8988T (cell line): ENCODE data around the gene FTO.

ENCODE experiments used
- DNase-seq: peaks from one replicate; pipeline ENCODE4 v3.0.0; 2011

FTO gene

GRCh38 chr16:53908731-53909130 is 204.8 kb downstream of the FTO start:
- DNase-seq = no peak

DNA sequence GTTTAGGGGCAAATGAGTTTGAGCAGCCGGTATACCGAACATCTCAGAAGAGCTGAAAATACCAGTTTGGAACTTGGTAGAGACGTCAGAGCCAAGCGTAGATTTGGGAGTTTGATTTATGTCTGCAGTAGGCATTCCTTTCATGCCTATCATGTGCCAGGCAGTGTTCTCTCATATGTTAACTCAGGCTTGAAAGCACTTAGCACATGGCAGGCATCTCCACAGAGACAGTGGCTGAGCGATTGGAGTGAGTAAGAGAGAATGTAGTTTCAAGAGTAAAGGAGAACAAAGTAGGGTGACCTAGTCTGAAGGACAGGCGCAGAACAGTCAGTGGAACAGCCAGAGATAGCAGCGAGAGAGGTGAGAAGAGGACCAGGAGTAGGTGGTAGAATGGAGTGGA is 207.0 kb downstream of the FTO start:
- DNase-seq = no peak

DNA sequence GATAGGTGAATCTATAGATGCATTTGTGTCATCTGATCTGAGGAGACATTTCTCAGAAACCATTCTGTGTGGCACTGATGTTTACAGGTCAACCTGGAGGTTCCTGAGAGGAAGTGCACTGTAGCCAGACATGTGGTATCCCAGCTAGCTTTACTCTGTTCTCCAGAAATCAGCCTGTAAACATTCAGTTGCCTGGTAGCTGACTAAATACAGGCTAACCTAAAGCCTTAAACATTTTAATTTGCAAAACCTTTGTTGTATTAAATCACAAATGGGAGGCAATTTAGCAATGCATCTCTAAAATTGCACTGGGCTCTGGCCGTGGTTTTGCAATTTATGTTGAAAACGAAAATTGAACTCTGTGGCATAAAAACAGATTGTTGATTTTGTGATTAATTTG is 207.6 kb downstream of the FTO start:
- DNase-seq = no peak

DNA sequence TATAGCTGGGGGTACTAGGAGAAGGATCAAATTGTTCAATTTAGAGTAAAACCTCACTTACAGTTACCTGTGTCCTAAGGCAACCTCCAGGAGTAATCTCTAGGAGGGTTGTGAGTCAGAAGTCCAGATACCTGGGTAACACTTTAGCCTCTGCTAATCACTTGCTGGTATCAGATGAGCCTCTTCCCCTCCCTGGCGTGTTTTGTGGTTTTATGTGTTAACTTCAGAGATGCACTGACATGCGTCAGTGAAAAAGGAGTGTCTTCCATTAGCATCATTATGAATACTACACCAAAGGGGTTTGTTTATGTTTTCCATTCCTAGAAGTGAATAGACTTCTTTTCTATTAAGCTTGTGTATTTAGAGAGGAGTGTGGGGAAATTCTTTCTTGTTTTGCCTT is 208.2 kb downstream of the FTO start:
- no peak for DNase-seq

- DNase-seq = no peak
Observed at GRCh38 chr16:53913099-53913870, 209.3 kb downstream of the FTO start.

GRCh38 chr16:53913920-53914319 is 210.0 kb downstream of the FTO start:
- DNase-seq = no peak

- no peak for DNase-seq
Observed at GRCh38 chr16:53914736-53915135, 210.8 kb downstream of the FTO start.

- no peak for DNase-seq
Observed at GRCh38 chr16:53915452-53916160, 211.7 kb downstream of the FTO start.

GRCh38 chr16:53920988-53921387 is 217.0 kb downstream of the FTO start:
- DNase-seq = no peak

- no peak for DNase-seq
Observed at GRCh38 chr16:53922067-53922806, 218.3 kb downstream of the FTO start.

DNA sequence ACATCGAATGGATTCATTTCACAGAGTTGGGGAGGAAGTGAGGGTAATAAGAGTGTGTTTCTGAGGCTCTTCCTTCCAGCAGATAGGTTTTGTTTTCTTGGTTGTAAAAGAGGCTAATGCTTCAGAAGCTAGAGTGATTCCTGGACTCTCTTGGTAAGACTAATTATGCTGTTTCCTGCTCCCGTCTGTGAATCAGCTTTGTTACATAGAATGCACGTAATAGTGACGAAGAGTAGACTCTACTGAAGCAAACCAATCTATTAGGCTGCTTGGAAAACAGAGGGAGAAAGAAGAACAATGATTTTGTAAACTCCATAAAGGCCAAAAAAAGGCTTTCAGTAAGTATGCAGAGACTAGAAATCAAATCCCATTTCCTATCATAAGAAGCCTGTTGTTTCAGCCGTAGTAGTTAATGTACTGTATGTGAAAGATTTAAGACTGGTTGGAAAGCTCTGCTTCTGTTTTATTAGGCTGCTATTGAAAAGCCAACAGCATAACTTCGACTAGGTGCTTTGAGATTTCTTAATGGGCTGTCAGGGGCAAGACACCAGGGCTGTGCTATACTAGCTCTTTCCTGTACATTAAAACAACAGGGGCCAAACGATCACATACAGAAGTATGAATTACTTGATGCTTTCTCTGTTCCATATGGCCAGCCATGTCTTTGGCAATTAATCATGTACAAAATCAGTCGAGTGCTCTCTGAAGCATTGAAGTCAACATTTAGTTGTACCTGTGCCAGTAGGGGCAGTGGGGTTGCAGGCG is 219.0 kb downstream of the FTO start:
- DNase-seq = no peak

DNA sequence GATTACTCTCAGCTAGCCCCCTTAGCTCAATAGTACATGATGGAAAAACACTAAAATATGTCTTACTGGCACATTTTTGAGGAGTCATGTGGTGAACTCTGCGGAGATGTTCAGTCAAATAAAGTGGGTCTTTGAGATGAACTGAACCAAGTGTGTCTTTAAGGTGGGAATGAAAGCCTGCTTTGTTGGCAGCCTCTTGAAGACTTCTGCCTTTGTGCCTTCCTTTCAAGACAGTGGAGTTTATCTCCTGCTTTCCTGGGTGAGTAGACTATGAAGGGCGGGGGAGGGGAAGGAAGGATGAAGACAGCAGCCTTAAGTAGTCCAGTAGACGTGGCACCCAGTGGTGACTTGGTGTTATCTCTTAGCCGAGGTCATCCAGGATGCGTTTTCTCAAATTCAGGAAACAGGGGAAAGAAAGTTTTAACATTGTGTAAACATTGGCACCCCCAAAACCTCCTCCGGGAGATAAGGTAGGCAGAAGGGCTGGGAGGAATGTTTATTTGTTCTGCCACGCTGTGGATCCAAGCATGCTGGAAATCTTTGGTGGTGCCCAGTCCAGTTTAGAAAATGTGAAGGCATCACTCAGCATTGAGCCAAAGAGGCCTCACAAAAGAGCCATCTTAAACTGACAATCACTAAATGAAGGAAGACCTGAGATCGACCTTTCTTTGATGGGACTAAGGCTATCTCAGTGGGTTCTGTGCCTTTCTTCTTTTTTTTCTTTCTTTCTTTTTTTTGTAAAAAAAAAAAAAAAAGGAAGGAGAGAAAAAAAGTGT is 220.6 kb downstream of the FTO start:
- no peak for DNase-seq

DNA sequence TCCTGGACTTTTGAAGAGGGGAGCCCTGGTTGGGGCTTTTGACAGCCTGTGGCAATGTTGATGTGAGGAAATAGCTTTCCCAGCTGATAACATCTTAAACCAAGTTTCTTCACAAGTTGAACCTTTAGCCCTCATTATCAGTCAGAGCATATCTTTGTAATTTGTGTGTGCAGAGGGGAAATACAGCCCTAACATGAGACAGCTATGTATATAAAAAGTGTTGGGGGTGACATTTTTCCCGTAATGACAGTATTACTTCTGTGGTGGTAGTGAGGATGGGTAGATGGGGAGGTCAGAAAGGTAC is 221.1 kb downstream of the FTO start:
- no peak for DNase-seq

DNA sequence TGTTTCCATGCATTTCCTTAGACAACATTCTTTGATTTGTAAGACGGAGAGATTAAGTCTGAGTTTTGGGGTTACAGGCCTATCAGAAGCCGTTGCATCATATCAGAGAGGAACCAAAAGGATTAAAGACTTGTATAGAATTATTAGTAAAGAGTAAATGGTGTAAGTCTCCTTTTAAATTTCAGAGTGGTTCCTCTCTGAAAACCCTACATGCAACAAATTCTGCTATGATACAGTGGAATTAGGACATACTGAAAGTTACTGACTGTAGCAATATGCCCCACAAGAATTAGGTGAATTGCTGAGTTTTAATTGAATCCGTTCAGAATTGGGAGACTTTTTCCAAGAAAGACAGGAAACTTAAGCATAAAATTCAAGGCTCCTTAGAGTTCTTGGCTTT is 221.6 kb downstream of the FTO start:
- DNase-seq = no peak

- no peak for DNase-seq
Observed at GRCh38 chr16:53926209-53926608, 222.3 kb downstream of the FTO start.

DNA sequence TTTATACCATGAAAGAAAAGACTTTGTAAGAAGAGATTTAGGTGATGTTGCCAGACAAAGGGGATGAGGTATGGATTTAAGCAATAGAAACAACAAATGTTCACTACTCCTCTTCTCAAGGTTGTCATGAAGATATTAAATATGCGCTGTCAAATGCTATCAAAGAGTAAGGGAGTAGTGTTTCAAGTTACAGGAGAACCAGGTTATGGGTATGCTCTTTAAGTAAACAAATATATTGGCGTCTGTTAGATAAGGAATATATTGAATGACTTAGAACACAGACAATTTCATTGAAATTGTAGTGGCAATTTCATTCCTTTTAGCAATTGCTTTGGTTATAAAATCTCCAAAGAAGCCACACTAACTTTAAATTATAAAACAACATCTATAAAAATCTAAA is 229.0 kb downstream of the FTO start:
- no peak for DNase-seq

- no peak for DNase-seq
Observed at GRCh38 chr16:53933407-53933806, 229.5 kb downstream of the FTO start.

GRCh38 chr16:53936052-53936451 is 232.1 kb downstream of the FTO start:
- no peak for DNase-seq

- DNase-seq = no peak
Observed at GRCh38 chr16:53936529-53936928, 232.6 kb downstream of the FTO start.

DNA sequence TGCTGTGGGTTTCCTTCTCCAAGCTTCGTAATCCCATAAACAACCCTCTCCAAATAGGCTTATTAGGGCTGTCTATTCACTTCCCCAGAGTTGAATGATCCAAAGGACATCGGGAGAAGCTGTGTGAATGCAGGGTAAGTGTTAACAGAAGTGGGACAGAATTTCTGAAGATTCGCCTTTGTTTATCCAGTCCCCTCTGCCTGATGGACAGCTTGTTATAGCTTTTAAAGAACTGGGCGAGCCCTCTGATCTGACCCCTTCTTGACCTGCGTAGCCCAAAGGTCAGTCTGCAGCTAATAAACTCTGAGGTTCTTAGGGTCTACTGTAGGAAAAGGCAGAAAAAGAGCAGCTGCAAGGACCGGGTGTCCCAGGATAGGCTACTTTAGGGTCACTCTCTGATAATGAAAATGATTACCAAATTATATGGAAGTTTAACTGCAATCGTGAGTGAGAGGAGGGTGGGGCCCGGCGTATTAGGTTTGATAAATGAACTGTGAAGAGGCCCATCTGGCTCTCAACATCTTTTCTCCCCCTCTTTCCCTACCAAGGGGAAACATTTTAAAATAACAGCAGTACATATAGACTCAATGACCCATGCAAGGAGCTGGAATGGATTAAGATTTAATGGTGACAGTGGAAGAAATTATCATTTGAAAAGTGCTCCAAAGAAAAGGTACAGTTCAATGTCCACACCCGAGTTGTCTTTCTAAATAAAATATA is 233.4 kb downstream of the FTO start:
- DNase-seq = no peak

DNA sequence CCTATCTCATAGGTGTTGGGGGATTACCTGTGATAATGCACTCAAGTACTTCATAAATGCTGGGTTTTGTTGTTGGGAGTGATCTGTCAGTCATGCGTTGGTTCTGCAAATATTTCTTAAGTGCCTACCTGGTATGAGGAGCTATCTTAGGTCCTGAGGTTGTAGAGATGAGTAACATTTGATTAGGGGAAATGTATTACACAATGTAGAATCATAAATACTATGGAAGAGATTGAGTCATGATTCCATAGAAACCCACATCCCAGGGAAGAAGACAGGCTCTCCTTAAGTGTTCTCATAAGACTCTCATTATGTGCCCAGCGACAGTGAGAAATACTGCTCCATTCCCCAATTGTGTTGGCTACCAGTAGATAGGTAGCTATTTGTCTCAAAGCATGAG is 240.1 kb downstream of the FTO start:
- no peak for DNase-seq

GRCh38 chr16:53945996-53946395 is 242.0 kb downstream of the FTO start:
- no peak for DNase-seq
